MCF 10A (cell line): ENCODE measurements around the gene DEFB132. TPM values are rescaled to one million over a fixed set of nuclear protein-coding genes. Genes with fewer than 3 reads are reported as not detected.

Experiments used
- BruUV-seq: library from RNA; stranded (reverse); fragments of 400-500 nt; replicated peaks from 2 replicates; lab custom pipeline; 2021; lab: Mats Ljungman, UMichigan
- CTCF ChIA-PET: fragments of 300-600 bp; sonication (Branson Sonifier 250); formaldehyde crosslinking; extraction: SDS; loops from one replicate; lab custom pipeline; 2021; ENCODE audit warnings: antibody characterized with exemption, inconsistent platforms; lab: Yijun Ruan, JAX
- POLR2A ChIA-PET: fragments of 300-600, 350-650 bp; sonication (Branson Sonifier 250); formaldehyde crosslinking; extraction: SDS; loops from one replicate; lab custom pipeline; 2020; ENCODE audit warnings: antibody characterized with exemption, inconsistent platforms; lab: Yijun Ruan, JAX
- DNase-seq: peaks from one replicate; pipeline ENCODE4 v3.0.0-alpha.2; 2018; ENCODE audit not compliant: unreplicated experiment
- H3K27ac Mint-ChIP-seq: one replicate; pipeline ENCODE4 v1.8.0; 2022; ENCODE audit warnings: mild to moderate bottlenecking, low read depth, mixed read lengths; ENCODE audit not compliant: unreplicated experiment
- H3K27me3 Mint-ChIP-seq: one replicate; pipeline ENCODE4 v1.8.0; 2022; ENCODE audit warnings: mixed read lengths; ENCODE audit not compliant: insufficient read depth, unreplicated experiment
- H3K36me3 Mint-ChIP-seq: one replicate; pipeline ENCODE4 v1.8.0; 2022; ENCODE audit warnings: mild to moderate bottlenecking, moderate library complexity, mixed read lengths; ENCODE audit not compliant: insufficient read depth, unreplicated experiment
- H3K4me1 Mint-ChIP-seq: one replicate; pipeline ENCODE4 v1.8.0; 2022; ENCODE audit warnings: mixed read lengths; ENCODE audit not compliant: insufficient read depth, unreplicated experiment
- H3K4me3 Mint-ChIP-seq: one replicate; pipeline ENCODE4 v1.8.0; 2022; ENCODE audit warnings: mild to moderate bottlenecking, moderate library complexity, mixed read lengths; ENCODE audit not compliant: unreplicated experiment
- H3K9me3 Mint-ChIP-seq: one replicate; pipeline ENCODE4 v1.8.0; 2022; ENCODE audit warnings: mixed read lengths; ENCODE audit not compliant: unreplicated experiment
- CTCF ChIP-seq: fragments of 200-600 bp; IDR thresholded peaks from one replicate; pipeline ENCODE4 v1.8.0; 2022; ENCODE audit warnings: antibody characterized with exemption, mild to moderate bottlenecking; ENCODE audit not compliant: unreplicated experiment
- intact Hi-C: fragments of 100-400 bp; cut with micrococcal nuclease; formaldehyde crosslinking; loops from 2 replicates; pipeline ENCODE4 v1.14.1; 2022
- total RNA-seq: library from RNA; stranded (reverse); gene quantifications from 2 replicates; pipeline ENCODE4 v1.2.3, GENCODE V29; 2022

Gene DEFB132
- total RNA-seq, 1 experiment from 2014 or later = not detected

- Mint-ChIP-seq H3K4me3 (no peak overlapping the region), H3K27me3 (no peaks in the 10 kb centered on the region), H3K4me1 (peaks cover 18% of the 10 kb centered on the region), H3K27ac (no peak overlapping the region), H3K9me3 (no peaks in the 10 kb centered on the region), H3K36me3 (no peaks in the 10 kb centered on the region)
- CTCF ChIA-PET = interaction anchor here (0.6 kb wide), 1 partner anchor 21 kb away, joined by 4 read pairs; no protein-coding TSS in a partner anchor
- no peak for TF ChIP-seq CTCF
- no TSS peak for BruUV-seq
- no peak for DNase-seq
- POLR2A ChIA-PET = interaction anchor here (2.2 to 6.2 kb wide), 3 partner anchors 7 to 14 kb away, joined by 8 to 60 read pairs (median 46); partner anchors contain the start of genes SOX12 and ZCCHC3
- intact Hi-C loops = no loop called here
Observed at GRCh38 chr20:310645-311044, 53.1 kb downstream of the DEFB132 start.

Other genes starting within 250 kb of the DEFB132 start
- not detected in 2 replicates for gene DEFB125, start 170.1 kb upstream of the DEFB132 start, total RNA-seq
- gene DEFB126, start 115.1 kb upstream of the DEFB132 start, total RNA-seq = not detected in 2 replicates
- not detected in 2 replicates for gene DEFB127, start 100.3 kb upstream of the DEFB132 start, total RNA-seq
- gene DEFB128, start 68.0 kb upstream of the DEFB132 start, total RNA-seq = not detected in 2 replicates
- gene DEFB129, start 30.5 kb upstream of the DEFB132 start, total RNA-seq = not detected in 2 replicates
- gene C20orf96, start 33.0 kb downstream of the DEFB132 start, total RNA-seq = 2.4 and 3.8 TPM in 2 replicates
- gene ZCCHC3, start 39.8 kb downstream of the DEFB132 start, total RNA-seq = 11.7 and 12.1 TPM in 2 replicates
- gene SOX12, start 67.8 kb downstream of the DEFB132 start, total RNA-seq = 17.2 and 17.6 TPM in 2 replicates
- gene NRSN2, start 89.4 kb downstream of the DEFB132 start, total RNA-seq = 8.2 and 8.4 TPM in 2 replicates
- 477 and 598 TPM in 2 replicates for gene TRIB3, start 123.0 kb downstream of the DEFB132 start, total RNA-seq
- 353 and 488 TPM in 2 replicates for gene RBCK1, start 150.6 kb downstream of the DEFB132 start, total RNA-seq
- 32.5 and 36.0 TPM in 2 replicates for gene TBC1D20, start 204.8 kb downstream of the DEFB132 start, total RNA-seq